ENCODE data around the gene COX8A. TPM values are rescaled to one million over a fixed set of nuclear protein-coding genes. Genes with fewer than 3 reads are reported as not detected.

COX8A gene
- total RNA-seq, 6 experiments from 2014 or later = 144 to 385 (median 177) TPM

DNA sequence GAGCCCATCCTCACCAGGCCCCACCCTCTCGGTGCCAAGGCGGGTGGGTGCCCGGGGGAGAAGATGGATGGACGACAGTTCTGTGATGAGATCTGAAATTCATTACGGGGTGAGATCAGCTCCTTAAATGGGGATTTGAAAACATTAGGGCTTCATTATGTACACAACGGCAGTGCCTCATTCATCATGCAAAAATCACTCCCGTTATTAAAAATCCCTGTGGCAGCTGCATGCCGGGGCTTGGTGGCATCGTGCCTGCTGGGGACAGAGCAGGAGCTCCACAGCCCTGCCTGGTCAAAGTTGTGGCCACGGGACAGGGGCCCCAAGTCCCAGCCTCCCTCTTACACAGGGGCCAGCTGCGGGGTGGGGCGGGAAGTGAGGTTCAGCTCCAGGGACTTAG lies 32.0 kb downstream of the COX8A start:
- no peaks in the 10 kb centered on the region for H3K27me3 ChIP-seq
- ATAC-seq (no peak), DNase-seq (no peak)
- no peak overlapping the region for H3K27ac ChIP-seq
- intact Hi-C loops (cut with DNase I) = no loop called here
- TF ChIP-seq, protein P1, sequence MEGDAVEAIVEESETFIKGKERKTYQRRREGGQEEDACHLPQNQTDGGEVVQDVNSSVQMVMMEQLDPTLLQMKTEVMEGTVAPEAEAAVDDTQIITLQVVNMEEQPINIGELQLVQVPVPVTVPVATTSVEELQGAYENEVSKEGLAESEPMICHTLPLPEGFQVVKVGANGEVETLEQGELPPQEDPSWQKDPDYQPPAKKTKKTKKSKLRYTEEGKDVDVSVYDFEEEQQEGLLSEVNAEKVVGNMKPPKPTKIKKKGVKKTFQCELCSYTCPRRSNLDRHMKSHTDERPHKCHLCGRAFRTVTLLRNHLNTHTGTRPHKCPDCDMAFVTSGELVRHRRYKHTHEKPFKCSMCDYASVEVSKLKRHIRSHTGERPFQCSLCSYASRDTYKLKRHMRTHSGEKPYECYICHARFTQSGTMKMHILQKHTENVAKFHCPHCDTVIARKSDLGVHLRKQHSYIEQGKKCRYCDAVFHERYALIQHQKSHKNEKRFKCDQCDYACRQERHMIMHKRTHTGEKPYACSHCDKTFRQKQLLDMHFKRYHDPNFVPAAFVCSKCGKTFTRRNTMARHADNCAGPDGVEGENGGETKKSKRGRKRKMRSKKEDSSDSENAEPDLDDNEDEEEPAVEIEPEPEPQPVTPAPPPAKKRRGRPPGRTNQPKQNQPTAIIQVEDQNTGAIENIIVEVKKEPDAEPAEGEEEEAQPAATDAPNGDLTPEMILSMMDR (IDR thresholded peaks at IDR 0.05) = no peak
- no peak for TF ChIP-seq POLR2A (IDR thresholded peaks at IDR 0.05)
- no peaks in the 10 kb centered on the region for H3K36me3 ChIP-seq
- H3K4me3 ChIP-seq = no peak overlapping the region
- no peaks in the 10 kb centered on the region for H3K9me3 ChIP-seq
- WGBS (ENCODE audit: insufficient coverage, low coverage, low lambda C conversion rate, missing lambda C conversion rate) = 82% methylated on average over 6 of the region's 12 CpGs
- peaks cover 0 to 10% (median 3%) of the 10 kb centered on the region in 4 donors for H3K4me1 ChIP-seq

GRCh38 chr11:64007160-64007628 lies 32.8 kb downstream of the COX8A start:
- peak; percentile 4 to 30 (median 16) for ATAC-seq
- Histone ChIP-seq H3K27ac (no peak overlapping the region), H3K4me3 (peak overlapping the region in 1 of 3 donors; percentile 0), H3K36me3 (no peaks in the 10 kb centered on the region), H3K4me1 (peaks cover 0 to 10% (median 3%) of the 10 kb centered on the region in 4 donors), H3K9me3 (no peaks in the 10 kb centered on the region), H3K27me3 (no peaks in the 10 kb centered on the region)
- TF ChIP-seq POLR2A (IDR thresholded peaks at IDR 0.05) = no peak
- TF ChIP-seq, protein P1 (IDR thresholded peaks at IDR 0.05) = no peak
- WGBS (ENCODE audit: insufficient coverage, low coverage, low lambda C conversion rate, missing lambda C conversion rate) = 52% methylated on average over 22 of the region's 27 CpGs
- DNase-seq = peak in 1 of 3 donors; percentile 35
- intact Hi-C loops (cut with DNase I) = no loop called here

- TF ChIP-seq, protein P1 (IDR thresholded peaks at IDR 0.05) = peak; percentile 25 to 58 (median 36)
- TF ChIP-seq POLR2A (IDR thresholded peaks at IDR 0.05) = no peak
- ATAC-seq (peak; percentile 95 to 98 (median 96)), DNase-seq (peak; percentile 91 to 92 (median 91))
- Histone ChIP-seq H3K27me3 (no peaks in the 10 kb centered on the region), H3K4me1 (peaks cover 0 to 10% (median 3%) of the 10 kb centered on the region in 4 donors), H3K36me3 (no peaks in the 10 kb centered on the region), H3K27ac (no peak overlapping the region), H3K9me3 (no peaks in the 10 kb centered on the region), H3K4me3 (peak overlapping the region in 1 of 3 donors; percentile 0)
- WGBS (ENCODE audit: insufficient coverage, low coverage, low lambda C conversion rate, missing lambda C conversion rate) = 9% methylated on average over 20 of the region's 40 CpGs
- intact Hi-C loops (cut with DNase I) = no loop called here
These were observed 33.3 kb downstream of the COX8A start for GRCh38 chr11:64007629-64008282.

GRCh38 chr11:64008283-64008913 lies 34.0 kb downstream of the COX8A start:
- intact Hi-C loops (cut with DNase I) = no loop called here
- H3K36me3 ChIP-seq = no peaks in the 10 kb centered on the region
- ATAC-seq = no peak
- no peaks in the 10 kb centered on the region for H3K9me3 ChIP-seq
- 74% methylated on average over 6 of the region's 26 CpGs for WGBS (ENCODE audit: insufficient coverage, low coverage, low lambda C conversion rate, missing lambda C conversion rate)
- no peak for TF ChIP-seq POLR2A (IDR thresholded peaks at IDR 0.05)
- TF ChIP-seq, protein P1 (IDR thresholded peaks at IDR 0.05) = no peak
- H3K27ac ChIP-seq = no peak overlapping the region
- DNase-seq = no peak
- H3K4me1 ChIP-seq = peaks cover 0 to 10% (median 3%) of the 10 kb centered on the region in 4 donors
- peak overlapping the region in 1 of 3 donors; percentile 0 for H3K4me3 ChIP-seq
- no peaks in the 10 kb centered on the region for H3K27me3 ChIP-seq
